SU-DHL-6 (cell line): ENCODE measurements around the gene PDGFA.

Experiments
- EZH2phosphoT487 ChIP-seq: fragments of 200-600 bp; sonication (generic), shearing (Covaris generic); conservative IDR thresholded peaks from 2 replicates; pipeline ENCODE4 v1.6.1; 2018; ENCODE audit warnings: mild to moderate bottlenecking, antibody characterized with exemption, low read length, moderate library complexity, mixed read lengths
- TF ChIP-seq, protein P1 (sequence below): fragments of 200-600 bp; sonication (generic); IDR thresholded peaks from one replicate; pipeline ENCODE4 v1.5.1; 2017; ENCODE audit warnings: antibody characterized with exemption, mild to moderate bottlenecking, low read length, moderate library complexity; ENCODE audit not compliant: insufficient read depth, poor library complexity, severe bottlenecking

DNA sequence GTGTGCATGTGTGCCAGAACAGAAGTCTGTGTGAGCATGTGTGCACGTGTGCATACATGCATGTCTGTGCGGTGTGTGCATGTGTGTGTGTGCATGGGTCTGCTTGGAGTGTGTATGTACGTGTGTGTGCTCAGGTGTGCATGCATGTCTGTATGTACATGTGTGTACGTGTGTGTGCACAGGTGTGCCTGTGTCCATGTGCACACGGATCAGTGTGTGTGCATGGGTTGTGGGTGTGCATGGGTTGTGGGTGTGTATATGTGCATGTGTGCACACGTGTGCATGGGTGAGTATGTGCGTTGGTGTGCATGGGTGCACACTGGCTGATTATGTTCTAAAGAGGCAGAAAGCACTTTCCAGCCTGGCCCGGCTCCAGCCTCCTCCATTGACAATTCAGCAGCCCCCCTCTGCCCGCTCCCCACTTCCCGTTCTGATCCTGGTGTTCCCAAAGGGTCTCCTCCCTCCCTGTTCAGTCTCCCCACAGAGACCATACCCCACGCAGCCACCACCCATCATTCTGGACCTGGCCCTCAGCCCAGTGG lies 44.1 kb upstream of the PDGFA start:
- TF ChIP-seq, protein P1, sequence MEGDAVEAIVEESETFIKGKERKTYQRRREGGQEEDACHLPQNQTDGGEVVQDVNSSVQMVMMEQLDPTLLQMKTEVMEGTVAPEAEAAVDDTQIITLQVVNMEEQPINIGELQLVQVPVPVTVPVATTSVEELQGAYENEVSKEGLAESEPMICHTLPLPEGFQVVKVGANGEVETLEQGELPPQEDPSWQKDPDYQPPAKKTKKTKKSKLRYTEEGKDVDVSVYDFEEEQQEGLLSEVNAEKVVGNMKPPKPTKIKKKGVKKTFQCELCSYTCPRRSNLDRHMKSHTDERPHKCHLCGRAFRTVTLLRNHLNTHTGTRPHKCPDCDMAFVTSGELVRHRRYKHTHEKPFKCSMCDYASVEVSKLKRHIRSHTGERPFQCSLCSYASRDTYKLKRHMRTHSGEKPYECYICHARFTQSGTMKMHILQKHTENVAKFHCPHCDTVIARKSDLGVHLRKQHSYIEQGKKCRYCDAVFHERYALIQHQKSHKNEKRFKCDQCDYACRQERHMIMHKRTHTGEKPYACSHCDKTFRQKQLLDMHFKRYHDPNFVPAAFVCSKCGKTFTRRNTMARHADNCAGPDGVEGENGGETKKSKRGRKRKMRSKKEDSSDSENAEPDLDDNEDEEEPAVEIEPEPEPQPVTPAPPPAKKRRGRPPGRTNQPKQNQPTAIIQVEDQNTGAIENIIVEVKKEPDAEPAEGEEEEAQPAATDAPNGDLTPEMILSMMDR: no peak
- no peak for TF ChIP-seq EZH2phosphoT487
